HCT116 (cell line): ENCODE data around the gene ERN1. TPM values are rescaled to one million over a fixed set of nuclear protein-coding genes. Genes with fewer than 3 reads are reported as not detected.

Experiments
- ATAC-seq: fragments of 200-7000 bp; cut with Tn5 transposase; 2 replicates; pipeline ENCODE4 v1.9.1; 2020; ENCODE audit warnings: mild to moderate bottlenecking, moderate library complexity
- BruUV-seq: library from RNA; stranded (reverse); fragments of 400-500 nt; replicated peaks from 2 replicates; lab custom pipeline; 2021; lab: Mats Ljungman, UMichigan
- CTCF ChIA-PET: fragments of 300-600 bp; sonication (Branson Sonifier 250); formaldehyde crosslinking; loops from one replicate; lab custom pipeline; 2021; ENCODE audit warnings: antibody characterized with exemption; lab: Charles Lee
- POLR2A ChIA-PET: fragments of 300-600, 350-600 bp; sonication (Branson Sonifier 250); formaldehyde crosslinking; loops from one replicate; lab custom pipeline; 2021; ENCODE audit warnings: antibody characterized with exemption; lab: Charles Lee
- RAD21 ChIA-PET, 2 experiments: fragments of 300-600 bp; sonication (Branson Sonifier 250); formaldehyde crosslinking; loops; one replicate each; lab custom pipeline; 2023; ENCODE audit warnings: low total read pairs in 2 of 2; ENCODE audit not compliant: uncharacterized antibody in 2 of 2, unreplicated experiment in 2 of 2, low non-redundant PET in 1 of 2; lab: Charles Lee
- DNase-seq: peaks from one replicate; pipeline ENCODE4 v3.0.0-alpha.2; 2010; ENCODE audit warnings: low read depth, low spot score
- H2AFZ ChIP-seq: fragments of 200-600 bp; shearing (Covaris generic), sonication (generic); 2 replicates; pipeline ENCODE4 v1.6.1; 2017; ENCODE audit warnings: low read depth, mixed run types, mixed read lengths, antibody characterized with exemption, low read length; ENCODE audit not compliant: poor library complexity, severe bottlenecking
- H3K27ac ChIP-seq: 2 replicates; pipeline ENCODE4 v1.5.1; 2012; ENCODE audit warnings: low read depth, low read length
- H3K27me3 ChIP-seq: fragments of 200-600 bp; sonication (generic); 2 replicates; pipeline ENCODE4 v1.6.1; 2016; ENCODE audit warnings: mixed run types, low read length, mixed read lengths; ENCODE audit not compliant: insufficient read depth
- H3K36me3 ChIP-seq, 2 experiments: fragments of 200-500 bp in 1 of 2; fragments of 200-600 bp in 1 of 2; sonication (Bioruptor generic) in 1 of 2; sonication (generic) in 1 of 2; 2 replicates each; pipeline versions ENCODE4 v1.5.1 to v1.6.1; 2014 to 2016; ENCODE audit warnings: low read length in 2 of 2, inconsistent platforms in 1 of 2, mixed read lengths in 1 of 2, mixed run types in 1 of 2; ENCODE audit not compliant: insufficient read depth in 2 of 2, control insufficient read depth in 1 of 2
- H3K4me1 ChIP-seq, 2 experiments: fragments of 200-600 bp in 1 of 2; sonication (generic) in 1 of 2; 2 replicates each; pipeline versions ENCODE4 v1.5.1 to v1.6.1; 2012 to 2017; ENCODE audit warnings: low read length in 2 of 2, inconsistent platforms in 1 of 2, mild to moderate bottlenecking in 1 of 2, mixed read lengths in 1 of 2, mixed run types in 1 of 2, moderate library complexity in 1 of 2; ENCODE audit not compliant: insufficient read depth in 2 of 2, control insufficient read depth in 1 of 2
- H3K4me2 ChIP-seq: fragments of 200-600 bp; sonication (generic); 2 replicates; pipeline ENCODE4 v1.6.1; 2017; ENCODE audit warnings: mixed run types, low read length, mixed read lengths
- H3K4me3 ChIP-seq, 2 experiments: fragments of 200-600 bp in 1 of 2; sonication (generic) in 1 of 2; replicated peaks in 1 of 2; 2 replicates each; pipeline ENCODE4 v1.5.1; 2011 to 2016; ENCODE audit warnings: low read length in 2 of 2, control low read depth in 1 of 2, low read depth in 1 of 2, mild to moderate bottlenecking in 1 of 2, mixed read lengths in 1 of 2, mixed run types in 1 of 2
- H3K79me2 ChIP-seq: fragments of 200-600 bp; sonication (generic); 2 replicates; pipeline ENCODE4 v1.6.1; 2017; ENCODE audit warnings: mild to moderate bottlenecking, mixed run types, low read length, moderate library complexity, mixed read lengths; ENCODE audit not compliant: insufficient read depth
- H3K9ac ChIP-seq: fragments of 200-600 bp; sonication (generic); 2 replicates; pipeline ENCODE4 v1.6.1; 2016; ENCODE audit warnings: low read length, mixed read lengths
- H3K9me2 ChIP-seq: fragments of 200-600 bp; sonication (generic), shearing (Covaris generic); 2 replicates; pipeline ENCODE4 v1.6.1; 2017; ENCODE audit warnings: mixed run types, mild to moderate bottlenecking, moderate library complexity; ENCODE audit not compliant: insufficient read depth
- H3K9me3 ChIP-seq, 2 experiments: fragments of 200-500 bp in 1 of 2; fragments of 200-600 bp in 1 of 2; sonication (Bioruptor generic) in 1 of 2; sonication (generic) in 1 of 2; 2 replicates each; pipeline ENCODE4 v1.6.1; 2014 to 2017; ENCODE audit warnings: low read length in 2 of 2, mixed read lengths in 2 of 2, inconsistent platforms in 1 of 2, low read depth in 1 of 2, mild to moderate bottlenecking in 1 of 2, mixed run types in 1 of 2, moderate library complexity in 1 of 2; ENCODE audit not compliant: control insufficient read depth in 1 of 2, insufficient read depth in 1 of 2
- H4K20me1 ChIP-seq: fragments of 200-600 bp; sonication (generic), shearing (Covaris generic); 2 replicates; pipeline ENCODE4 v1.6.1; 2017; ENCODE audit warnings: mixed run types, mild to moderate bottlenecking, moderate library complexity; ENCODE audit not compliant: insufficient read depth
- ELF1 ChIP-seq: IDR thresholded peaks from 2 replicates; pipeline ENCODE4 v1.6.1; 2012; ENCODE audit warnings: low read depth, borderline replicate concordance
- POLR2AphosphoS5 ChIP-seq: IDR thresholded peaks from 2 replicates; pipeline ENCODE4 v1.6.1; 2011; ENCODE audit warnings: mild to moderate bottlenecking, low read depth, low read length, moderate library complexity
- SRF ChIP-seq: IDR thresholded peaks from 2 replicates; pipeline ENCODE4 v1.6.1; 2012; ENCODE audit warnings: low read depth
- TCF7L2 ChIP-seq: IDR thresholded peaks from 2 replicates; pipeline ENCODE4 v1.7.0; 2011; ENCODE audit warnings: borderline replicate concordance, inconsistent platforms; ENCODE audit not compliant: insufficient read depth, insufficient read length; ENCODE audit errors: extremely low read depth
- ZFX ChIP-seq: fragments of 450-650 bp; IDR thresholded peaks from 2 replicates; pipeline ENCODE4 v1.6.1; 2017
- ZNF274 ChIP-seq: fragments of 200-500 bp; sonication (Bioruptor generic); IDR thresholded peaks from 2 replicates; pipeline ENCODE4 v1.6.1; 2014; ENCODE audit warnings: mild to moderate bottlenecking, low read depth, low read length, inconsistent platforms
- intact Hi-C: fragments of 100-400 bp; cut with micrococcal nuclease; formaldehyde crosslinking; loops from 2 replicates; pipeline ENCODE4 v1.10.0; 2022
- total RNA-seq: library from RNA; stranded (reverse); gene quantifications from one replicate; pipeline ENCODE4 v1.2.1, GENCODE V29; 2021; ENCODE audit not compliant: unreplicated experiment
- TF ChIP-seq, protein P1 (sequence below): IDR thresholded peaks from 2 replicates; pipeline ENCODE4 v1.6.1; 2012

ERN1 gene
- total RNA-seq, 1 experiment from 2014 or later: 28.2 TPM

DNA sequence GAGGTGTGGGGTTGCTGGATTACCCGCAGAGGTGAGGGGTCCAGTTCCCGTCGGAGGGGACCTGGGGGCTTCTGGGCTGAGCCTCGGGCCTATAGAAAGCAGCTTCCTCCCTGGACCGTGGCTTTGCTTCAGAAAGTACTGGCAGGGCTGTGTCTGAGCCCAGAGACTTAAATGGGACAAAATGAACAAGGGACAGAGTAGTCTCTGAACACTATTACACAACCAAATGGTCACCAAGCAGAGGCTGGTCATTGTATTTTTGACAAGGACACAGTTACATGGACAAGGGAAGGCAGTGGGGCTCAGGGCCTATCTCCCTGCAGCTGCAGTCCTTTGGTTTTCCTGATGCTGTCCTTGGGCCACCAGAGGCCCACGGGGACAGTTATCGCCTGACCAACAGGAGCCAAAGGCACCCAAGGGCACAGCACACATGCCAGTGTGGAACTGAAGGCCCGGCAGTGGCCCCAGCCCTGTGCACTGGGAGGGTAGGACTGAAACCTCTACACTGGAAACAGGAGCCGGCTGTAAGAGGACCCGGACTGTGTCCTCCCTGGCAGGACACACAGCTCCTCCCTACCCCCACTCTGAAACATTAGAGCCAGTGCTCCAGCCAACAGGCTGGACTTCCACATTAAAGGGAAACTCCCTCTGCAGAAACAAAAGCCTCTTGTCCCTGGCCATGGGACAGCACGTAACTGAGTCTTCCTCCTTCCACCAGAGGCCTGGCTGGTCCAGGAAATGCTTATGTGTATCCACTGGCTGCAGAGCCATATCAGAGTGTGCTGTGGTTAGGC is 26.0 kb upstream of the ERN1 start:
- intact Hi-C loops: no loop called here
- ATAC-seq (peak; percentile 42), DNase-seq (no peak)
- TF ChIP-seq, protein P1, sequence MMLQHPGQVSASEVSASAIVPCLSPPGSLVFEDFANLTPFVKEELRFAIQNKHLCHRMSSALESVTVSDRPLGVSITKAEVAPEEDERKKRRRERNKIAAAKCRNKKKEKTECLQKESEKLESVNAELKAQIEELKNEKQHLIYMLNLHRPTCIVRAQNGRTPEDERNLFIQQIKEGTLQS: no peak
- TF ChIP-seq POLR2AphosphoS5 (no peak), SRF (no peak), TCF7L2 (no peak)
- no peak overlapping the region for H3K4me3 ChIP-seq
- peaks cover 7 to 15% of the 10 kb centered on the region in 2 experiments; a peak in 2 of 4 replicates for H3K4me1 ChIP-seq
- no peaks in the 10 kb centered on the region for H3K27me3 ChIP-seq
- H3K79me2 ChIP-seq: no peaks in the 10 kb centered on the region
- peaks cover 0 to 10% of the 10 kb centered on the region in 2 experiments; a peak in 2 of 4 replicates for H3K36me3 ChIP-seq
- CTCF ChIA-PET: interaction anchor here (1.5 kb wide), 1 partner anchor 127 kb away, joined by 3 read pairs; no protein-coding TSS in a partner anchor
- H3K4me2 ChIP-seq: no peak overlapping the region
- no peaks in the 10 kb centered on the region for H3K9me3 ChIP-seq
- no peak overlapping the region for H2AFZ ChIP-seq
- BruUV-seq: no TSS peak
- no peaks in the 10 kb centered on the region for H4K20me1 ChIP-seq
- no peak overlapping the region for H3K27ac ChIP-seq
- no peaks in the 10 kb centered on the region for H3K9me2 ChIP-seq
- POLR2A ChIA-PET: interaction anchor here (1.0 kb wide), 1 partner anchor 31 kb away, joined by 3 read pairs; no protein-coding TSS in a partner anchor
- RAD21 ChIA-PET: no interaction called here
- no peak overlapping the region for H3K9ac ChIP-seq

DNA sequence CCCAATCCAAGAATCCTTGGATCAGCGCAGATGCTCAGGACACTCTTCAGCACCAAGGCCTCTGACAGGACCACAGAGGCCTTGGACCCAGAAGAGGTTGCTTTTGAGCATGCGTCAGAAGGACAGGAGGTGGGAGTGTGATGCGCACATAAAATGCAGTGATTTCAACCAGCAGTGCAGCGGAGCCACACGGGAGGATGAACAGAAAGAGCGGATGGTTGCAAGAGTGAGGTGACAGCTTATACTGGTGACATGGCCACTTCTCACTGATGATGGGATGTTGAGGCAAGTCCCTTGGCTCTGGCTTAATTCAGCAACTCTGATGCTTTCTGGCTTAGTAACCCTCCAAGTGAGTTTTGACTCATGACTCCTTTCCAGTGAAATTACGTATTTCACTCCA is 25.2 kb upstream of the ERN1 start:
- H3K4me2 ChIP-seq: no peak overlapping the region
- no TSS peak for BruUV-seq
- H3K4me3 ChIP-seq: no peak overlapping the region
- ChIA-PET CTCF (interaction anchor here (1.5 to 2.4 kb wide), 2 partner anchors 126 to 127 kb away, joined by 3 to 7 read pairs; no protein-coding TSS in a partner anchor), POLR2A (interaction anchor here (1.0 kb wide), 1 partner anchor 31 kb away, joined by 3 read pairs; no protein-coding TSS in a partner anchor), RAD21 (no interaction called here)
- TF ChIP-seq ZNF274: no peak
- no peak for TF ChIP-seq ZFX
- no peak for TF ChIP-seq ELF1
- H3K9me3 ChIP-seq: no peaks in the 10 kb centered on the region
- no peaks in the 10 kb centered on the region for H3K79me2 ChIP-seq
- ATAC-seq (no peak), DNase-seq (no peak)
- peaks cover 7 to 15% of the 10 kb centered on the region in 2 experiments; a peak in 2 of 4 replicates for H3K4me1 ChIP-seq
- H2AFZ ChIP-seq: no peak overlapping the region
- no peaks in the 10 kb centered on the region for H4K20me1 ChIP-seq
- H3K9ac ChIP-seq: no peak overlapping the region
- H3K27ac ChIP-seq: no peak overlapping the region
- no peaks in the 10 kb centered on the region for H3K27me3 ChIP-seq
- no peaks in the 10 kb centered on the region for H3K9me2 ChIP-seq
- H3K36me3 ChIP-seq: peaks cover 0 to 10% of the 10 kb centered on the region in 2 experiments; a peak in 2 of 4 replicates
- intact Hi-C loops: no loop called here
